IMR-90 (cell line): ENCODE results near the gene JAKMIP3.

ENCODE experiments used
- BHLHE40 ChIP-seq: fragments of 150-350 bp; IDR thresholded peaks from 2 replicates; pipeline ENCODE4 v1.6.1; 2016; ENCODE audit warnings: mild to moderate bottlenecking, low read depth, low read length
- CEBPB ChIP-seq: IDR thresholded peaks from 2 replicates; pipeline ENCODE4 v1.6.1; 2012; ENCODE audit warnings: low read depth, low read length, improper control_type of control experiment
- CHD1 ChIP-seq: IDR thresholded peaks from 2 replicates; pipeline ENCODE4 v1.6.1; 2012; ENCODE audit warnings: low read depth, low read length, improper control_type of control experiment
- MAFK ChIP-seq: IDR thresholded peaks from 2 replicates; pipeline ENCODE4 v1.6.1; 2012; ENCODE audit warnings: low read depth, low read length, improper control_type of control experiment
- NFE2L2 ChIP-seq: fragments of 150-350 bp; IDR thresholded peaks from 2 replicates; pipeline ENCODE4 v1.6.1; 2016; ENCODE audit warnings: low read depth, mild to moderate bottlenecking, low read length
- POLR2A ChIP-seq: IDR thresholded peaks from 2 replicates; pipeline ENCODE4 v1.6.1; 2012; ENCODE audit warnings: mild to moderate bottlenecking, low read depth, low read length
- RAD21 ChIP-seq: IDR thresholded peaks from 2 replicates; pipeline ENCODE4 v1.6.1; 2012; ENCODE audit warnings: low read length, improper control_type of control experiment
- RCOR1 ChIP-seq: IDR thresholded peaks from 2 replicates; pipeline ENCODE4 v1.6.1; 2012; ENCODE audit warnings: mild to moderate bottlenecking, low read length, improper control_type of control experiment; ENCODE audit not compliant: insufficient replicate concordance
- RFX5 ChIP-seq: IDR thresholded peaks from 2 replicates; pipeline ENCODE4 v1.8.0; 2012; ENCODE audit warnings: low read depth, mild to moderate bottlenecking, low read length, moderate library complexity
- USF2 ChIP-seq: fragments of 150-350 bp; IDR thresholded peaks from 2 replicates; pipeline ENCODE4 v1.6.1; 2017; ENCODE audit warnings: mild to moderate bottlenecking, antibody characterized with exemption, low read length, low read depth
- TF ChIP-seq, protein P1 (sequence below): conservative IDR thresholded peaks from 2 replicates; pipeline ENCODE4 v1.5.1; 2012; ENCODE audit warnings: mild to moderate bottlenecking, low read depth, low read length, improper control_type of control experiment
- TF ChIP-seq, protein P2 (sequence below): fragments of 150-350 bp; IDR thresholded peaks from 2 replicates; pipeline ENCODE4 v1.6.1; 2016; ENCODE audit warnings: low read depth, mild to moderate bottlenecking, low read length, moderate library complexity, borderline replicate concordance

- TF ChIP-seq, protein P1, sequence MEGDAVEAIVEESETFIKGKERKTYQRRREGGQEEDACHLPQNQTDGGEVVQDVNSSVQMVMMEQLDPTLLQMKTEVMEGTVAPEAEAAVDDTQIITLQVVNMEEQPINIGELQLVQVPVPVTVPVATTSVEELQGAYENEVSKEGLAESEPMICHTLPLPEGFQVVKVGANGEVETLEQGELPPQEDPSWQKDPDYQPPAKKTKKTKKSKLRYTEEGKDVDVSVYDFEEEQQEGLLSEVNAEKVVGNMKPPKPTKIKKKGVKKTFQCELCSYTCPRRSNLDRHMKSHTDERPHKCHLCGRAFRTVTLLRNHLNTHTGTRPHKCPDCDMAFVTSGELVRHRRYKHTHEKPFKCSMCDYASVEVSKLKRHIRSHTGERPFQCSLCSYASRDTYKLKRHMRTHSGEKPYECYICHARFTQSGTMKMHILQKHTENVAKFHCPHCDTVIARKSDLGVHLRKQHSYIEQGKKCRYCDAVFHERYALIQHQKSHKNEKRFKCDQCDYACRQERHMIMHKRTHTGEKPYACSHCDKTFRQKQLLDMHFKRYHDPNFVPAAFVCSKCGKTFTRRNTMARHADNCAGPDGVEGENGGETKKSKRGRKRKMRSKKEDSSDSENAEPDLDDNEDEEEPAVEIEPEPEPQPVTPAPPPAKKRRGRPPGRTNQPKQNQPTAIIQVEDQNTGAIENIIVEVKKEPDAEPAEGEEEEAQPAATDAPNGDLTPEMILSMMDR: no peak
- TF ChIP-seq BHLHE40 (no peak), POLR2A (no peak), NFE2L2 (no peak), MAFK (no peak), RFX5 (no peak), RAD21 (no peak), USF2 (no peak), RCOR1 (no peak), CEBPB (no peak), CHD1 (no peak)
- TF ChIP-seq, protein P2, sequence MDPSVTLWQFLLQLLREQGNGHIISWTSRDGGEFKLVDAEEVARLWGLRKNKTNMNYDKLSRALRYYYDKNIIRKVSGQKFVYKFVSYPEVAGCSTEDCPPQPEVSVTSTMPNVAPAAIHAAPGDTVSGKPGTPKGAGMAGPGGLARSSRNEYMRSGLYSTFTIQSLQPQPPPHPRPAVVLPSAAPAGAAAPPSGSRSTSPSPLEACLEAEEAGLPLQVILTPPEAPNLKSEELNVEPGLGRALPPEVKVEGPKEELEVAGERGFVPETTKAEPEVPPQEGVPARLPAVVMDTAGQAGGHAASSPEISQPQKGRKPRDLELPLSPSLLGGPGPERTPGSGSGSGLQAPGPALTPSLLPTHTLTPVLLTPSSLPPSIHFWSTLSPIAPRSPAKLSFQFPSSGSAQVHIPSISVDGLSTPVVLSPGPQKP: no peak
Observed at GRCh38 chr10:132058793-132059759, 6.7 kb upstream of the JAKMIP3 start.
